Choroid plexus epithelial cell (primary cell): Measurements from ENCODE around the gene CLNS1A.

Experiments
- DNase-seq: peaks from one replicate; pipeline ENCODE4 v3.0.0-alpha.2; 2010; ENCODE audit warnings: low read depth
- H3K4me3 ChIP-seq: 2 replicates; pipeline ENCODE4 v1.5.1; 2011; ENCODE audit warnings: low read depth, mild to moderate bottlenecking, control low read depth, low read length, moderate library complexity
- TF ChIP-seq, protein P1 (sequence below): conservative IDR thresholded peaks from 2 replicates; pipeline ENCODE4 v1.5.1; 2011; ENCODE audit warnings: low read depth, mild to moderate bottlenecking, control low read depth, inconsistent platforms, low read length, moderate library complexity

CLNS1A gene

GRCh38 chr11:77596626-77597025 lies 41.0 kb downstream of the CLNS1A start:
- no peak overlapping the region for H3K4me3 ChIP-seq
- peak; percentile 90 for DNase-seq
- TF ChIP-seq, protein P1, sequence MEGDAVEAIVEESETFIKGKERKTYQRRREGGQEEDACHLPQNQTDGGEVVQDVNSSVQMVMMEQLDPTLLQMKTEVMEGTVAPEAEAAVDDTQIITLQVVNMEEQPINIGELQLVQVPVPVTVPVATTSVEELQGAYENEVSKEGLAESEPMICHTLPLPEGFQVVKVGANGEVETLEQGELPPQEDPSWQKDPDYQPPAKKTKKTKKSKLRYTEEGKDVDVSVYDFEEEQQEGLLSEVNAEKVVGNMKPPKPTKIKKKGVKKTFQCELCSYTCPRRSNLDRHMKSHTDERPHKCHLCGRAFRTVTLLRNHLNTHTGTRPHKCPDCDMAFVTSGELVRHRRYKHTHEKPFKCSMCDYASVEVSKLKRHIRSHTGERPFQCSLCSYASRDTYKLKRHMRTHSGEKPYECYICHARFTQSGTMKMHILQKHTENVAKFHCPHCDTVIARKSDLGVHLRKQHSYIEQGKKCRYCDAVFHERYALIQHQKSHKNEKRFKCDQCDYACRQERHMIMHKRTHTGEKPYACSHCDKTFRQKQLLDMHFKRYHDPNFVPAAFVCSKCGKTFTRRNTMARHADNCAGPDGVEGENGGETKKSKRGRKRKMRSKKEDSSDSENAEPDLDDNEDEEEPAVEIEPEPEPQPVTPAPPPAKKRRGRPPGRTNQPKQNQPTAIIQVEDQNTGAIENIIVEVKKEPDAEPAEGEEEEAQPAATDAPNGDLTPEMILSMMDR, result no peak

GRCh38 chr11:77593883-77594282 lies 43.7 kb downstream of the CLNS1A start:
- TF ChIP-seq, protein P1, result no peak
- DNase-seq, result no peak
- no peak overlapping the region for H3K4me3 ChIP-seq

DNA sequence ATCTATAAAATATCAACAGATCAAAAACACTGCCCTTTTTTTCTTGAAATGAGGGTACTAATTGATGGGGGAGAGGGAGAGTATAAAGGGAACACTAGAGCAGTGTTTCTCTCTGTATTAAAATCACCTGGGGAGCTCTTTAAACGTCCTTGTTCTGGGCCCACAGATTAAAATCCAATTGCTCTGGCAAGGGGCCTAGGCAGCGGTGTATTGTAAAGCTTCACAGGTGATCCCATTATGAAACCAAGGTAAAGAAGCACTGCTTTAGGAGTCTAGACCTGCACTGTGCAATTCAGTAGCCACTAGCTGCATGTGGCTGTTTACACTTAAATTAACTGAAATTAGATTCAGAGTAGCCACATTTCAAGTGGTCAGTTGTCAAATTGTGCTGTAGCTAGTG lies 44.9 kb downstream of the CLNS1A start:
- H3K4me3 ChIP-seq, result no peak overlapping the region
- TF ChIP-seq, protein P1, result no peak
- DNase-seq, result no peak

DNA sequence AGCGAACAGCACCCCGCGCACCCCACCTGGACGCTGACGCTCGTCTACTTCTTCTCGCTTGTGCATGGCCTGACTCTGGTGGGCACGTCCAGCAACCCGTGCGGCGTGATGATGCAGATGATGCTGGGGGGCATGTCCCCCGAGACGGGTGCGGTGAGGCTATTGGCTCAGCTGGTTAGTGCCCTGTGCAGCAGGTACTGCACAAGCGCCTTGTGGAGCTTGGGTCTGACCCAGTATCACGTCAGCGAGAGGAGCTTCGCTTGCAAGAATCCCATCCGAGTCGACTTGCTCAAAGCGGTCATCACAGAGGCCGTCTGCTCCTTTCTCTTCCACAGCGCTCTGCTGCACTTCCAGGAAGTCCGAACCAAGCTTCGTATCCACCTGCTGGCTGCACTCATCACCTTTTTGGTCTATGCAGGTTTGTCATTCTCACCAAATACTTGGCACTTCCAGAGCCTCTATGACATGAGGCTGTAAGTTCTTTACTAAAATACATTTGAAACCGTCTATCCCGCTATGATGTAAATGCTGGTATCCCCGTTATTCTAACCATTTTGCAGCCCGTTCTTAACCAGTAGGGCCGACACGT lies 47.3 kb downstream of the CLNS1A start:
- peak; percentile 66 for DNase-seq
- TF ChIP-seq, protein P1, result no peak
- H3K4me3 ChIP-seq, result peak overlapping the region; percentile 69

GRCh38 chr11:77589521-77590193 lies 47.9 kb downstream of the CLNS1A start, which contains the start of gene AQP11:
TSS of gene AQP11 (plus strand) at chr11:77589953. CDS start at chr11:77589993, 40 bp downstream.
- peak within 1 kb of the TSS; percentile 69 for H3K4me3 ChIP-seq
- TF ChIP-seq, protein P1, result no peak
- DNase-seq, result peak; percentile 88

- peak; percentile 16 for DNase-seq
- H3K4me3 ChIP-seq, result peak overlapping the region; percentile 69
- TF ChIP-seq, protein P1, result no peak
Measured at GRCh38 chr11:77589181-77589520, 48.4 kb downstream of the CLNS1A start.
